Hepatocyte (in vitro differentiated cells): ENCODE measurements around the gene GNAS. TPM values are rescaled to one million over a fixed set of nuclear protein-coding genes. Genes with fewer than 3 reads are reported as not detected.
A peak's percentile ranks its signal among the peaks of the same experiment; 100 is the strongest.

Experiments used
- DNase-seq: peaks from one replicate; pipeline ENCODE4 v3.0.0-alpha.2; 2016; ENCODE audit warnings: low spot score
- H2AFZ ChIP-seq: fragments of 200-600 bp; sonication (generic); 2 replicates; pipeline ENCODE4 v1.6.0; 2016; ENCODE audit warnings: antibody characterized with exemption, mild to moderate bottlenecking
- H3K27ac ChIP-seq: fragments of 200-600 bp; sonication (generic); 2 replicates; pipeline ENCODE4 v1.5.1; 2016; ENCODE audit warnings: mild to moderate bottlenecking
- H3K27me3 ChIP-seq: fragments of 200-600 bp; sonication (generic); 2 replicates; pipeline ENCODE4 v1.6.1; 2016
- H3K36me3 ChIP-seq: fragments of 200-600 bp; sonication (generic); replicated peaks from 2 replicates; pipeline ENCODE4 v1.5.1; 2016; ENCODE audit warnings: low read depth; ENCODE audit not compliant: insufficient read depth
- H3K4me1 ChIP-seq: fragments of 200-600 bp; sonication (generic); 2 replicates; pipeline ENCODE4 v1.5.1; 2016; ENCODE audit warnings: mild to moderate bottlenecking, moderate library complexity; ENCODE audit not compliant: insufficient read depth
- H3K4me2 ChIP-seq: fragments of 200-600 bp; sonication (generic); 2 replicates; pipeline ENCODE4 v1.6.0; 2016
- H3K4me3 ChIP-seq: fragments of 200-600 bp; sonication (generic); 2 replicates; pipeline ENCODE4 v1.5.1; 2016; ENCODE audit warnings: mild to moderate bottlenecking
- H3K79me2 ChIP-seq: fragments of 200-600 bp; sonication (generic); 2 replicates; pipeline ENCODE4 v1.6.0; 2017; ENCODE audit warnings: mild to moderate bottlenecking
- H3K9me2 ChIP-seq: fragments of 200-600 bp; sonication (generic); replicated peaks from 2 replicates; pipeline ENCODE4 v1.6.0; 2017; ENCODE audit warnings: mild to moderate bottlenecking; ENCODE audit not compliant: insufficient read depth
- H3K9me3 ChIP-seq: fragments of 200-600 bp; sonication (generic); 2 replicates; pipeline ENCODE4 v1.5.1; 2016; ENCODE audit warnings: low read depth, mild to moderate bottlenecking
- H4K20me1 ChIP-seq: fragments of 200-600 bp; sonication (generic); 2 replicates; pipeline ENCODE4 v1.6.0; 2016; ENCODE audit warnings: mild to moderate bottlenecking; ENCODE audit not compliant: insufficient read depth, poor library complexity, severe bottlenecking
- EZH2 ChIP-seq: fragments of 200-600 bp; sonication (generic); IDR thresholded peaks from 2 replicates; pipeline ENCODE4 v1.6.1; 2016; ENCODE audit warnings: antibody characterized with exemption, mild to moderate bottlenecking, borderline replicate concordance
- EZH2phosphoT487 ChIP-seq: fragments of 200-600 bp; sonication (generic); IDR thresholded peaks from one replicate; pipeline ENCODE4 v1.6.1; 2018; ENCODE audit warnings: antibody characterized with exemption, mild to moderate bottlenecking, low read depth, moderate library complexity; ENCODE audit not compliant: unreplicated experiment, severe bottlenecking
- WGBS: methylation state at CpG from one replicate; pipeline ENCODE4 v1.1.6; 2016; ENCODE audit warnings: low lambda C conversion rate; ENCODE audit errors: missing lambda C conversion rate; 5-methylcytosine and 5-hydroxymethylcytosine counted together
- polyA plus RNA-seq: library from polyadenylated mRNA; unstranded; fragments of >200 nt; fragmentation: Nextera tagmentation; extraction: Ambion mirVana; gene quantifications from 2 replicates; pipeline ENCODE4 v1.2.1, GENCODE V29; 2016
- total RNA-seq: library from RNA; depleted of rRNA; stranded (reverse); fragments of >200 nt; gene quantifications from 2 replicates; pipeline ENCODE4 v1.2.3, GENCODE V29; 2014
- TF ChIP-seq, protein P1 (sequence below): fragments of 200-600 bp; sonication (generic); IDR thresholded peaks from 2 replicates; pipeline ENCODE4 v1.5.1; 2016; ENCODE audit warnings: antibody characterized with exemption, mild to moderate bottlenecking; ENCODE audit not compliant: poor library complexity

The GNAS gene
- total and polyA plus RNA-seq, 2 experiments from 2014 or later: 897 to 1,649 TPM

DNA sequence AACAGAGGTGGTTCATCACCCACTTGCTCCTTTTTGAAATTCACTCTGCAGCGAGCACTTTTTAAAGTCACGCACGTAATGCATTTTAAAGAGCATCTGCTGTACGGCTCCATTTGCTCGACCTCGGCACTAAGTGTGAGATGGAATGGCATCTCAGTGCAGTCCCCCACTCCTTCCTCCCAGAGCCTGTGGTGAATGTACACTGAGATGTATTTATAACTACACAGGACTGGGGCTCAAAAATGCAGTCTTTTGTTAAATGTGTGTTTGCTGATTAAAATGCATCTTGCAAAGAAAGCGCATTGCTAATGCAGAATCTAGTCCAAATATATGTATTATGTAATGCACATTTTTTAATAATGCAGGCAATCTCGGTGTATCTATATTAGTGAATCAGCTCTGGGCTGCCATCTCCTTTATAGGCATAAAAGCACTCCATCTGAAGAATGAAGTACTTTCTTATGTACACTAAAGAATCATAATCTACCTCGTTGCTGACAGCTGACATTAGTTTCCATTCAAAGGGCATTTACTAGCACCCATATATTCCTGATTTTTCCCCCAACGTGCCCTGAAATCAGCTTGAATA lies 15.8 kb upstream of the GNAS start:
- WGBS: 91% methylated on average over 10 of the region's 10 CpGs
- no peaks in the 10 kb centered on the region for H3K79me2 ChIP-seq
- no peaks in the 10 kb centered on the region for H3K4me1 ChIP-seq
- no peaks in the 10 kb centered on the region for H4K20me1 ChIP-seq
- H3K9me3 ChIP-seq: no peaks in the 10 kb centered on the region
- H3K27me3 ChIP-seq: peaks cover 38% of the 10 kb centered on the region
- TF ChIP-seq, protein P1, sequence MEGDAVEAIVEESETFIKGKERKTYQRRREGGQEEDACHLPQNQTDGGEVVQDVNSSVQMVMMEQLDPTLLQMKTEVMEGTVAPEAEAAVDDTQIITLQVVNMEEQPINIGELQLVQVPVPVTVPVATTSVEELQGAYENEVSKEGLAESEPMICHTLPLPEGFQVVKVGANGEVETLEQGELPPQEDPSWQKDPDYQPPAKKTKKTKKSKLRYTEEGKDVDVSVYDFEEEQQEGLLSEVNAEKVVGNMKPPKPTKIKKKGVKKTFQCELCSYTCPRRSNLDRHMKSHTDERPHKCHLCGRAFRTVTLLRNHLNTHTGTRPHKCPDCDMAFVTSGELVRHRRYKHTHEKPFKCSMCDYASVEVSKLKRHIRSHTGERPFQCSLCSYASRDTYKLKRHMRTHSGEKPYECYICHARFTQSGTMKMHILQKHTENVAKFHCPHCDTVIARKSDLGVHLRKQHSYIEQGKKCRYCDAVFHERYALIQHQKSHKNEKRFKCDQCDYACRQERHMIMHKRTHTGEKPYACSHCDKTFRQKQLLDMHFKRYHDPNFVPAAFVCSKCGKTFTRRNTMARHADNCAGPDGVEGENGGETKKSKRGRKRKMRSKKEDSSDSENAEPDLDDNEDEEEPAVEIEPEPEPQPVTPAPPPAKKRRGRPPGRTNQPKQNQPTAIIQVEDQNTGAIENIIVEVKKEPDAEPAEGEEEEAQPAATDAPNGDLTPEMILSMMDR: no peak
- H3K9me2 ChIP-seq: no peaks in the 10 kb centered on the region
- no peak for DNase-seq
- H3K36me3 ChIP-seq: no peaks in the 10 kb centered on the region
- no peak overlapping the region for H3K4me3 ChIP-seq
- H2AFZ ChIP-seq: no peak overlapping the region
- H3K27ac ChIP-seq: no peak overlapping the region
- no peak overlapping the region for H3K4me2 ChIP-seq

DNA sequence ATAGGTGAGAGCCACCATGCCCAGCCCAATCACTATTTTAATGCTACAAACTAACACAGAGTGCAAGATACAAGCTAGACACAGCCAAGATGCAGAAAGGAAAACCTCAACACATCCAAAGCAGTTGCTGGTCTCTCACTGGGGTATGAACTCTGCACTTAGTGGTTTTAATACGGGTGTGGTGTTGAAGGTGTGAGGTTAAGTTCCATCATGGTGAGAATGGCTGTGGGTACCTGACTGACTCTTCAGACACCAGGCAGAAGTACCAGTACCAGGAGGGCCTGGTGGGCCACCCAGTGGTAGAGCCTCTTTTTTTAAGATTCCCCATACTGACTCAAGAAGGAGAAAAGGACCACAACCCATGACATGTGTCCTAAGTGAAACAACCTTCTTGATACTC lies 14.8 kb upstream of the GNAS start:
- no peak overlapping the region for H3K27ac ChIP-seq
- no peaks in the 10 kb centered on the region for H3K36me3 ChIP-seq
- 94% methylated on average over 1 of the region's 1 CpG for WGBS
- no peaks in the 10 kb centered on the region for H4K20me1 ChIP-seq
- no peaks in the 10 kb centered on the region for H3K79me2 ChIP-seq
- no peaks in the 10 kb centered on the region for H3K9me3 ChIP-seq
- H3K4me1 ChIP-seq: no peaks in the 10 kb centered on the region
- H2AFZ ChIP-seq: no peak overlapping the region
- H3K4me2 ChIP-seq: no peak overlapping the region
- no peak for DNase-seq
- H3K27me3 ChIP-seq: peaks cover 48% of the 10 kb centered on the region
- H3K4me3 ChIP-seq: no peak overlapping the region
- TF ChIP-seq, protein P1: no peak
- TF ChIP-seq EZH2: no peak
- no peak for TF ChIP-seq EZH2phosphoT487
- no peaks in the 10 kb centered on the region for H3K9me2 ChIP-seq

DNA sequence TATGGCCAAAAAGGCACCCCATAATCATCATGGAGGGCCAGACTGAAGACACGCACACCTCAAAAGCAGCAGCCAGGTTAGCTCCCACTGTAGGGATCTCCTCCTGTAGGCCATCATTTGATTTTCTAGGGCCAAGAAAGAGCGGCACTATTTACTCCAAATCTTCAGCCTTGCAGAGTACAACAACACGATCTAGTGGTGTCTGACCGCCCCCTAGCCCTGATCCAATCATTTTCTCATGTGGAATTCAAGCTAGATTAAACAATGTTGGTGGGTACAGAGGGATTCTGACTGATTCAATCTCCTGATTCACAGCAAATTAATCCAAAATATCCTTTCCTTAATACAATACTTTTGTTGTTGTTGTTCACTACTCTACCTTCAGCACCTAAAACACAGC lies 14.3 kb upstream of the GNAS start:
- DNase-seq: no peak
- Histone ChIP-seq H3K9me2 (no peaks in the 10 kb centered on the region), H3K36me3 (no peaks in the 10 kb centered on the region), H3K4me3 (no peak overlapping the region), H3K4me1 (no peaks in the 10 kb centered on the region), H3K79me2 (no peaks in the 10 kb centered on the region), H4K20me1 (no peaks in the 10 kb centered on the region), H3K4me2 (no peak overlapping the region), H3K27ac (no peak overlapping the region), H3K27me3 (peaks cover 52% of the 10 kb centered on the region), H3K9me3 (no peaks in the 10 kb centered on the region), H2AFZ (no peak overlapping the region)
- 81% methylated on average over 4 of the region's 4 CpGs for WGBS
- TF ChIP-seq, protein P1: no peak
- TF ChIP-seq EZH2 (no peak), EZH2phosphoT487 (no peak)

DNA sequence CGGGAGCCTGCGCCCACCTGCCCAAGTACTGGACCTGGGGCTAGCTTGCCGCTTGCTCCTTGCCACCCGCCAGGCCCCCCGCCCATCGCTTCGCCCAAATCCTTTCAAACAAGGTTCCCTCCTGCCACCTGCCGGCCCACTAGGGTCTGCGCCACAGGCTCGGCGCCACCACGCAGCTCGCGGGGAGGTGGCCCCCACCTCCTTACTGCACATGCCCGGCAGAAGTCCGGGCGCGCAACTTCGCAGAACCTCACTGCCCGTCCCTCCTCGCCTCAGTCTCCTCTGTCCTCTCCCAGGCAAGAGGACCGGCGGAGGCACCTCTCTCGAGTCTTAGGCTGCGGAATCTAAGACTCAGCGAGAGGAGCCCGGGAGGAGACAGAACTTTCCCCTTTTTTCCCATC lies 13.0 kb upstream of the GNAS start:
- Histone ChIP-seq H2AFZ (peak overlapping the region; percentile 63), H3K9me3 (no peaks in the 10 kb centered on the region), H3K36me3 (no peaks in the 10 kb centered on the region), H3K4me1 (no peaks in the 10 kb centered on the region), H3K4me3 (no peak overlapping the region), H3K4me2 (peak overlapping the region; percentile 75), H3K27ac (no peak overlapping the region), H3K79me2 (no peaks in the 10 kb centered on the region), H3K27me3 (peaks cover 65% of the 10 kb centered on the region), H3K9me2 (no peaks in the 10 kb centered on the region), H4K20me1 (no peaks in the 10 kb centered on the region)
- DNase-seq: peak; percentile 53
- WGBS: 63% methylated on average over 27 of the region's 27 CpGs
- TF ChIP-seq EZH2phosphoT487 (no peak), EZH2 (no peak)
- TF ChIP-seq, protein P1: peak; percentile 58
